ENCODE results near the gene OSBPL9.

OSBPL9 gene

GRCh38 chr1:51717842-51718241 lies 101.0 kb downstream of the OSBPL9 start:
- TF ChIP-seq CTCF (IDR thresholded peaks at IDR 0.05), result no peak

- TF ChIP-seq CTCF (IDR thresholded peaks at IDR 0.05), result no peak
Measured at GRCh38 chr1:51719146-51719545, 102.3 kb downstream of the OSBPL9 start.

- TF ChIP-seq CTCF (IDR thresholded peaks at IDR 0.05), result no peak
Measured at GRCh38 chr1:51724797-51725196, 107.9 kb downstream of the OSBPL9 start.

GRCh38 chr1:51726051-51726450 lies 109.2 kb downstream of the OSBPL9 start:
- TF ChIP-seq CTCF (IDR thresholded peaks at IDR 0.05), result no peak

GRCh38 chr1:51726544-51727225 lies 109.8 kb downstream of the OSBPL9 start:
- no peak for TF ChIP-seq CTCF (IDR thresholded peaks at IDR 0.05)

- no peak for TF ChIP-seq CTCF (IDR thresholded peaks at IDR 0.05)
Measured at GRCh38 chr1:51727366-51727765, 110.5 kb downstream of the OSBPL9 start.

- TF ChIP-seq CTCF (IDR thresholded peaks at IDR 0.05), result no peak
Measured at GRCh38 chr1:51728611-51729155, 111.8 kb downstream of the OSBPL9 start.
